ENCODE results near the gene WDTC1. TPM values are rescaled to one million over a fixed set of nuclear protein-coding genes. Genes with fewer than 3 reads are reported as not detected.

WDTC1 gene
- total and polyA plus RNA-seq, 2 of the 13 experiments (the other 11 are each of a cell fraction or from before 2014, with no cell fraction given): 5.5 TPM

- TF ChIP-seq AHDC1 (CRISPR knock-in tag; IDR thresholded peaks at IDR 0.05; ENCODE audit: borderline replicate concordance) (no peak), ZFP36L1 (CRISPR knock-in tag; IDR thresholded peaks at IDR 0.05) (0 out of 2 replicates have a peak, but pooled peaks have one; percentile 54), ZNF510 (CRISPR knock-in tag; IDR thresholded peaks at IDR 0.05; ENCODE audit: low read depth) (no peak), ATF1 (CRISPR knock-in tag; IDR thresholded peaks at IDR 0.05) (peak; percentile 88), ZBTB49 (CRISPR knock-in tag; IDR thresholded peaks at IDR 0.05; ENCODE audit: borderline replicate concordance) (no peak), YEATS2 (CRISPR knock-in tag; IDR thresholded peaks at IDR 0.05; ENCODE audit: borderline replicate concordance) (peak; percentile 99), ZNF788 (CRISPR knock-in tag; IDR thresholded peaks at IDR 0.05; ENCODE audit: borderline replicate concordance) (peak; percentile 97; the same call in 1 of the 2 replicates), ZBTB34 (CRISPR knock-in tag; IDR thresholded peaks at IDR 0.05) (peak; percentile 68; the same call in 1 of the 2 replicates), SNAPC5 (CRISPR knock-in tag; IDR thresholded peaks at IDR 0.05; ENCODE audit: borderline replicate concordance) (no peak; the same call in 1 of the 2 replicates), NR1H2 (CRISPR knock-in tag; IDR thresholded peaks at IDR 0.05; ENCODE audit: borderline replicate concordance, low read depth) (no peak; the same call in 1 of the 2 replicates), ETS1 (CRISPR knock-in tag; IDR thresholded peaks at IDR 0.05) (no peak), NR2C2 (CRISPR knock-in tag; IDR thresholded peaks at IDR 0.05; ENCODE audit: borderline replicate concordance) (peak; percentile 93), ASH2L (IDR thresholded peaks at IDR 0.05; ENCODE audit: insufficient read length, low read depth, low read length) (peak; percentile 94), U2AF1 (optimal IDR thresholded peaks at IDR 0.05; ENCODE audit: low read depth, low read length) (peak; percentile 41), MNT (IDR thresholded peaks at IDR 0.05) (peak; percentile 83)
These were observed 87.6 kb downstream of the WDTC1 start, which contains the start of gene TMEM222 (continued) for GRCh38 chr1:27321813-27322568.
